Umbilical cord (tissue), 2 donors: ENCODE measurements around the gene ISG15. TPM values are rescaled to one million over a fixed set of nuclear protein-coding genes. Genes with fewer than 3 reads are reported as not detected.
A peak's percentile ranks its signal among the peaks of the same experiment; 100 is the strongest.
"Not testable (repeated sequence)": the region's sequence is repeated elsewhere in the genome, so short reads cannot be mapped to it uniquely, and the experiment has no call there.

Experiments
- DNase-seq: peaks from one replicate; pipeline ENCODE4 v3.0.0-alpha.2; 2015; ENCODE audit warnings: low spot score
- total RNA-seq: library from RNA; depleted of rRNA; stranded (reverse); fragments of >200 nt; gene quantifications from one replicate; pipeline ENCODE4 v1.2.3, GENCODE V29; 2014; ENCODE audit warnings: low replicate concordance; ENCODE audit not compliant: insufficient read depth

The ISG15 gene
- total RNA-seq, 1 donor from 2014 or later: 54.9 TPM

DNA sequence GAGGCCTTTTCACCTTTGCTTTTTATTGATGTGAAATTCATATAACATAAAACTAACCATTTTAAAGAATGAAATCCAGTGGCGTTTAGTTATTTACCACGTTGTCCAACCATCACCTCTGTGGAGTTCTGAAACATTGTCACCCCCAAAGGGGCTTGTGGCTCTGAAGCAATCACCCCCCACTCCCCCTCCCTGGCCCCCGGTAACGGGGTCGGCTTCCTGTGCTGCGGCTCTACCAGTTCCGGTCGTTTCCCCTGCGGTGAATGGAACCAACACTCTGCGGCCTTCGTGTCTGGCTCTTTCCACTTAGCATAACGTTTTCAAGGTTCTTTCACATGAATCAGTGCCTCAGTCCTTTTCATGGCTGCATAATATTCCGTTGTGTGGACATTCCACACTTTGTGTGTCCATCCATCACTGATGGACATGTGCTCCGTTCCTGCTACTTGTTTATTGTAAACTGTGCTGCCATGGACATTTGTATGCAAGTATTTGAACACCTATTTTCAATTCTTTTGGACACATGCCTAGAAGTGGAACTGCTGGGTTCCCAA lies 1.8 kb upstream of the ISG15 start:
- no peak for DNase-seq

DNA sequence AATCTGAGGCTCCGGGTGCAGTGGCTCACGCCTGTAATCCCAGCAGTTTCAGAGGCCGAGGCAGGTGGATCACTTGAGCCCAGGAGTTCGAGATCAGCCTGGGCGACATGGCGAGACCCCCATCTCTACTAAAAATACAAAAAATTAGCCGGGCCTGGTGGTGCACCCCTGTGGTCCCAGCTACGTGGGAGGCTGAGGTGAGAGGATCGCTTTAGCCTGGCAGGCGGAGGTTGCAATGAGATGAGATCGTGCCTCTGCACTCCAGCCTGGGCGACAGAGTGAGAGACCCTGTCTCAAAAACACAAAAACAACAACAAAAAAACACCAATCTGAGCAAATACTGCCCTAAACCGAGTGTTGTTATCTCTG lies 577 bp upstream of the ISG15 start:
- DNase-seq: not testable (repeated sequence)

DNA sequence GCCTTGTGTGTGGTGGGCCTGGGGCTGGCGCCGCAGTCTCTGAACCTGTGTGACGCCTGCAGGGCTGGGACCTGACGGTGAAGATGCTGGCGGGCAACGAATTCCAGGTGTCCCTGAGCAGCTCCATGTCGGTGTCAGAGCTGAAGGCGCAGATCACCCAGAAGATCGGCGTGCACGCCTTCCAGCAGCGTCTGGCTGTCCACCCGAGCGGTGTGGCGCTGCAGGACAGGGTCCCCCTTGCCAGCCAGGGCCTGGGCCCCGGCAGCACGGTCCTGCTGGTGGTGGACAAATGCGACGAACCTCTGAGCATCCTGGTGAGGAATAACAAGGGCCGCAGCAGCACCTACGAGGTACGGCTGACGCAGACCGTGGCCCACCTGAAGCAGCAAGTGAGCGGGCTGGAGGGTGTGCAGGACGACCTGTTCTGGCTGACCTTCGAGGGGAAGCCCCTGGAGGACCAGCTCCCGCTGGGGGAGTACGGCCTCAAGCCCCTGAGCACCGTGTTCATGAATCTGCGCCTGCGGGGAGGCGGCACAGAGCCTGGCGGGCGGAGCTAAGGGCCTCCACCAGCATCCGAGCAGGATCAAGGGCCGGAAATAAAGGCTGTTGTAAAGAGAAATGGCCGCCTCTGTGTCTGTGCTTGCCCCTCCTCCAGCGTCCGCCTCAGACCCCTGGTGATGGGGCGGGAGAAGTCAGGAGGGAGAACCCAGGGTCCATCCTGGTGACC lies 788 bp downstream of the ISG15 start:
- no peak for DNase-seq

DNA sequence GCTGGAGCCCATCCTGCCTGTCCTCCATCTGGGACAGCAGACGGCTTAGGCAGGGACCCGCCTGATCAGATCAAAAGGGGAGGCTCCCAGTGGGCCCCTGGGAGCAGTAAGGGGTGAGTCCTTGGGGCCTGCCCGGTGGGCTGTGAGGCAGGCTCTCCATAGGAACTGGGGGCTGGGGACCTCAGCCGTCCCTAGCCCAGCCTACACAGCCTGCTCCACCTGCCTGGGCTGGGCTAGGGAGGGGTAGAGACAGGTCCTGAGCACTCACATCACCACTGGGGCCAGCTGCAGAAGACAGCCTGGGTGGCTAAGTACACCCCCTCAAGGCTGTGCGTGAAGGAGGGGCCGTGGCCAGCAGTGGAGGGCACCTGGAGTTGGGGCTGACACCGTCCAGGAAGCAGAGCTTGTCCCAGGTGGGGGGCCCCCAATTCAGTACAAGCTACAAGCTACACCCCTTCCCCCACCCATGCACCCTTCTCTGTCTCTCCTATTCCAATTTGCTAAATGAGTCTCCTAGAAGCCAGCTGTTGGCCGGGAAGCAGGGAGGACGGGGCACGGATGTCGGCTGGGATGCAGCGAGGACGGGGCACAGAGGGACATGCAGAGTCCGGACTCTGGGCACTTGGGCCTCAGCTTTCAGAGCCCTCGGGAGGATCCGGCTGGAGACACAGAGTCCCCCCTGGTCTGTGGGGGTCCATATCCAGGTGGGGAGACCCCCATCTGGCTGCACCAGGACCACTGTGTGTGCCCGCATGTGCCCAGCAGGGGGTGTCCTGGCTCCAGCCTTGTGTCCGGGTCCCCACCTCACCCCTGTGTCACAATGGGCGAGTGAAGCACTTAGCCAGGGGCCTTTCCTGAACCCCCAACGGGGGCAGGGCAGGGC lies 1.7 kb downstream of the ISG15 start:
- DNase-seq: no peak

DNA sequence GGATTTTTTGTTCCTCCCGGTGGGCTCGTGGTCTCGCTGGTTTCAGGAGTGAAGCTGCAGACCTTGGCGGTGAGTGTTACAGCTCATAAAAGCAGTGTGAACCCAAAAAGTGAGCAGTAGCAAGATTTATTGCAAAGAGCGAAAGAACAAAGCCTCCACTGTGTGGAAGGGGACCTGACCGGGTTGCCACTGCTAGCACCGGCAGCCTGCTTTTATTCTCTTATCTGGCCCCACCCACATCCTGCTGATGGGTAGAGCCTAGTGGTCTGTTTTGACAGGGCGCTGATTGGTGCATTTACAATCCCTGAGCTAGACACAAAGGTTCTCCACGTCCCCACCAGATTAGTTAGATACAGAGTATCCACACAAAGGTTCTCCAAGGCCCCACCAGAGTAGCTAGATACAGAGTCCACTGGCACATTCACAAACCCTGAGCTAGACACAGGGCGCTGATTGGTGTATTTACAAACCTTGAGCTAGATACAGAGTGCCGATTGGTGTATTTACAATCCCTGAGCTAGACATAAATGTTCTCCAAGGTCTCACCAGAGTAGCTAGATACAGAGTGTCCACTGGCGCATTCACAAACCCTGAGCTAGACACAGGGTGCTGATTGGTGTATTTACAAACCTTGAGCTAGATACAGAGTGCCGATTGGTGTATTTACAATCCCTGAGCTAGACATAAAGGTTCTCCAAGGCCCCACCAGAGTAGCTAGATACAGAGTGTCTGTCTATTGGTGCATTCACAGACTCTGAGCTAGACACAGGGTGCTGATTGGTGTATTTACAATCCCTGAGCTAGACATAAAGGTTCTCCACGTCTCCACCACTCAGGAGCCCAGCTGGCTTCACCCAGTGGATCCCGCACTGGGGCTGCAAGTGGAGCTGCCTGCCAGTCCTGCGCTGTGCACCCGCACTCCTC lies 4.4 kb downstream of the ISG15 start:
- not testable (repeated sequence) for DNase-seq

DNA sequence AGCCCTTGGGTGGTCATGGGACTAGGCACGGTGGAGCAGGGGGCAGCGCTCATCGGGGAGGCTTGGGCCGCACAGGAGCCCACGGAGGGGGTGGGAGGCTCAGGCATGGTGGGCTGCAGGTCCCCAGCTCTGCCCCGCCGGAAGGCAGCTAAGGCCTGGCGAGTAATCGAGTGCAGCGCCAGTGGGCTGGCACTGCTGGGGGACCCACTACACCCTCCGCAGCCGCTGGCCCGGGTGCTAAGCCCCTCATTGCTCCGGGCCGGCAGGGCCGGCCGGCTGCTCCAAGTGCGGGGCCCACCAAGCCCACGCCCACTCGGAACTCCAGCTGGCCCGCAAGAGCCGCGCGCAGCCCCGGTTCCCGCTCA lies 5.0 kb downstream of the ISG15 start:
- DNase-seq: not testable (repeated sequence)

DNA sequence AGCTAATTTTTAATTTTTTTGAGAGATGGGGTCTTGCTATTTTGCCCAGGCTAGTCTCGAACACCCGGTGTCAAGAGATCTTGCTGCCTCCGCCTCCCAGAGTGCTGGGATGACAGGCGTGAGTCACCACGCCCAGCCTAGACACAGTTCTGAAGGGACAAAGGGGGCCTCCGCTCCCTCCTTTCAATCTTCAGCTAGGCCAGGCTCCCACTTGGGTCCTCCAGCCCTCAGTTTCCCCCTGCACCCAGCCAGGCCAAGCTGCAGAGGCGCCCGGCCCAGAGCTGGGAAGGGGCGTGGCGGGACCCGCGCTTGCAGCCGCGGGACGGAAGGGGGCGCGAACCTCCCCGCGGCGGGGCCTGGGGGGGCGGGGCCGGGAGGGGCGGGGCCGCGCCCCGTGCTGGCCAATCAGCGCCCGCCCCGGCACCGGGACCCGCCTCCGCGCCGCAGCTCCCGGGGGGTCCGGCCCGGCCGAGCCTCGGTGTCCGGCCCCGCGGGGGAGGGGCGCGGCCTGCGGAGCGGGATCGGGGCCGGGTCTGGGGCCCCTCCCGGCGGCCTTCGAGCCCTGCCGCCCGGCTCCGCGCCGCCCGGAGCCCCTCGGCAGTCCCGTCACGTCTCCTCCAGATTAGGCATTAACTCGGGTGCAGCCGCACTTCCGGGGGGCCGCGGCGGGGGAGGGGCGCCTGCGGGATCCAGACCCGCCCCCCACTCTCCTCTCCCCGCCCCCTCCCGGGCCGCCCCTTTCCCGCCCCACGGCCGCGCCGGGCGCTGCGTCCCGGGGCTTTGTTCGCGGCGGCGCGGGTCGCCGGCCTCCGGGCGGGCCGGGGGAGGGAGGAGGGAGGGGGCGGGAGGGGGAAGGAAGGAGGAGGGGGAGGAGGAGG lies 6.1 kb downstream of the ISG15 start:
- peak; percentile 85 for DNase-seq

DNA sequence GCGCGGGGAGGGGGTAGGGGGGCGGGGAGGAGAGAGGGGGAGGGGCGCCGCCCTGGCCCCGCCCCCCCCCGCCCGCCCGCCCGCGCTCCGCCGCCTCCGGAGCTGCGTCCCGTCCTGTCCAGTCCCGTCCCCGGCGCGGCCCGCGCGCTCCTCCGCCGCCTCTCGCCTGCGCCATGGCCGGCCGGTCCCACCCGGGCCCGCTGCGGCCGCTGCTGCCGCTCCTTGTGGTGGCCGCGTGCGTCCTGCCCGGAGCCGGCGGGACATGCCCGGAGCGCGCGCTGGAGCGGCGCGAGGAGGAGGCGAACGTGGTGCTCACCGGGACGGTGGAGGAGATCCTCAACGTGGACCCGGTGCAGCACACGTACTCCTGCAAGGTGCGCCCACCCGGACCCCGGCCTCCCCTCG lies 6.7 kb downstream of the ISG15 start, which contains the start of gene AGRN:
AGRN (plus strand) TSS at position 121 of the 405 bp plus-strand sequence; CDS start at position 174, 53 bp downstream.
- no peak for DNase-seq

DNA sequence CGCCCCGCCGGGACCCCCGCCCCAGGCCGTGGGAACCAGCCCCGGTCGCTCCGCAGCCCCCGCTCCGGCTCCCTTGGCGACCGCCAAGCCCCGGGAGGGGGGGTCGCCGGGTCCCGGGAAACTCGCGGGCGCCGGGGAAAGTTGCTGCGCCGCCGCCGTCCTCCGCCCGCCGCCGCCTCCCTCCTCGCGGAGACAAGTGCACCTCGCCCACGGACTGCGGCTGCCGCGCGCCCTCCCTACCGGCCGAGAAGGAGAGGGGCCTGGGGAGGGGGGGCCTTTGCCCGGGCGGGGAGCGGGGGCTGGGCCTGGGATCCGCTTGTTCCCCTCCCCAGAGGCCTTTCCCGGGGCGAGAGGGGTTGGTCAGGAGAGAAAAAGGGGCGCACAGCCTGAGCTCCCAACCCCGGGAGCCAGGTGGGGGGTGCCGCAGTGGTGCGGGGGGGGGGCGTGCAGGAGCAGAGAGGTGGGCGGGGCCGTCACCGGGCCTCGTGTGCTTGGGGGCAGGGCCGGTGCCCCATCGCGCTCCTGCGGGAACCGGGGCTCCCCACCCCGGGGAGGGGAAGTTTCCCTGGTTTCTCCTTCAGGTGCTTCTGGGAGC lies 7.2 kb downstream of the ISG15 start:
- DNase-seq: no peak

DNA sequence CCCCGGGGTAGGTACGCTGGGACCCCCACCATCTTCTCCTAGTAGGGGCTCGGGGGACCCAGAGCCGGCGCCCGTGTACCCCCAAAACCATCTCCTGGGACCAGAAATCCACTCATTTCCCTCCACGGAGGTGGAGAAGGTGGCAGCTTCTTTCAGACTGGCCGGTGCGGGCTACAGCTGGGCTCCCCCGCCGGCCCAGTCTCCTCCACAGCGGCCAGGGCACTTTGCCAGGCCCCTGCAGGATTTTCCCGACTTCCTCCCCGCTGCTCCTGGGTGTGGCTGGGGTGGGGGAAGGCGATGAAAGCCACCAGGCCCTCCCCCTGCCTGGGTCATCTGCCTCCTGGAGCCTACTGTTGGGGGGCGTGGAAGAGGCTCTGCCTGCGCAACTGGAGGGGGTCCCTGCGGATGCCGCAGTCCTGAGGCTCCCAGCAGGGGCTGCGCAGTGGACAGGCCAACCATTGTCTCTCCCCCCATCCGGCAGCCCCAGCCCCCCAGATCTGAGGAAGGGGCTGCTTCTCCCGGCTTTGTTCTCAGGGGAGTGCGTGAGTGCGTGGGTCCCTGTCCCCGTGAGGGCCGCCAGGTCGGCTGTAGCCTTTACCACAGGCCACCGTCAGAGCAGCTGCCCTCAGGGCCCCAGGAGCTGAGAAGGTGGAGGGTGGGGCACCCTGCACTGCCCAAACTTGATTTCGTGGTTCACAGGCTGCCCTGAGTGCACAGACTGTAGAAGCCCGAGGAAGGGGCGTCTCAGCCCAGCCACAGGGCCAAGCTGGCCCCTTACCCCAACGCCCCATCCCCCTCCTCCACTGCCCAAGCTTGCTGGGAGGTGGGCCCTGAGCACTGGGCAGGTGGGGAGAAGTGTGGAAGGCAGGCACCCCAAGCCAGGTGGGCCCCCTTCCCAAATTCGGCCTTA lies 8.0 kb downstream of the ISG15 start:
- peak; percentile 81 for DNase-seq

DNA sequence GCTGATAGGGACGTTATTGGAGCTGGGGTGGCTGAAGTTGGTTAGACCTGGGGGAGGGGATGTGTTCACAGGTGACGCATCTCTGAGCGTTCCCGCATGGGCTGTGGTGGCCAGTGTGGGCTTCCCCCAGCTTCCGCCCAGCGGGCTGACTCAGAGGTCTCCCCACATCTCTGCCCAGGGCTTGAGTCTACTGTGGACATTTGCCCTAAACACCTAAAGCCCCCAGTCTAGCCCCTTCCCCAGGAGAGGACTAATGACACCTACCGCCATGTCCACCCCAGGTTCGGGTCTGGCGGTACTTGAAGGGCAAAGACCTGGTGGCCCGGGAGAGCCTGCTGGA lies 8.6 kb downstream of the ISG15 start:
- no peak for DNase-seq

DNA sequence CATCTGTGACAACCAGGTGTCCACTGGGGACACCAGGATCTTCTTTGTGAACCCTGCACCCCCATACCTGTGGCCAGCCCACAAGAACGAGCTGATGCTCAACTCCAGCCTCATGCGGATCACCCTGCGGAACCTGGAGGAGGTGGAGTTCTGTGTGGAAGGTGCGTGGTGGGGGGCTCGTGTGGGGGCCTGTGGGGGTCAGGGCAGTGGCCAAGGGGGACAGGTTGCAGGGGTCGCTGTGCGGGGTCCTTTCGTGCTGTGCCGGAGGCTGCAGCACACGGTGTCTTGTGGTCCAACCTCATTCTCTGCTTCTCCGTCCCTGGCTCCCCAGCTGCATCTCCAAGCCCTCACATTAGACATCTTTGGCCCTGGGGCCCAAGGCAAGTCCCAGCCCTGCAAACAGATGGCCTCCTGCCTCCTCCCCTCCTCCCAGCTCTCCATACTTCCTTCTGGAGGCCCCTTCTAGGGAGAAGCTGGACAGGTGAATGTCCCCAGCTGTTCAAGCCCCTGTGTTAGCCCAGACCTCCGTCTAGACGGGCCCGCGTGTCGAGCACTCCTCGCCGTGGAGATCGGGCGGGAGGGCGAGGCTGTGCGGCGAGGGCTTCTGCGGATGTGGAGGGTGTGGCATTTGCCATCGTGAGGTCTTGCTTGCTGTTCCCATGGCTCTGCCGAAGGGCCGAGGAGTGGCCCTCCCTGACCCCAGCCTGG lies 9.2 kb downstream of the ISG15 start:
- DNase-seq: no peak

DNA sequence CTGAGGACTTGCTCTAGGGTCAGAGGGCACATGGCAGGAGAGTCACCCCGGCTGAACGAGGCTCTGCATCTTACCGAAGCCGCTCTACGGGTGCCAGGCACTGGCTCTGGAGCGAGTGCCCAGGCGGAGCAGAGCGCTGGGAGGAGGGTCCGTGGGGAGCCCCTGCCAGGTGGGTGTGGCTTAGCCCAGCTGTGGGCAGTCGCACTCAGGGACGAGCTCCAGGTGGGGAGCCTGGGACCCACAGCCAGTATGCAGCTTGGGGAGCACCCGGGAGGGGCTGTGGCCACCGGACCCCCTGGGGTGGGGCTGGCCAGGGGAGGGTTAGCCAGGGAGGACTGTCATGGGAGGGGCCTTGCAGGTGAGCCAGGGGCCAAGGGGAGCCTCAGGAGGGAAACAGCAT lies 10.4 kb downstream of the ISG15 start:
- no peak for DNase-seq

DNA sequence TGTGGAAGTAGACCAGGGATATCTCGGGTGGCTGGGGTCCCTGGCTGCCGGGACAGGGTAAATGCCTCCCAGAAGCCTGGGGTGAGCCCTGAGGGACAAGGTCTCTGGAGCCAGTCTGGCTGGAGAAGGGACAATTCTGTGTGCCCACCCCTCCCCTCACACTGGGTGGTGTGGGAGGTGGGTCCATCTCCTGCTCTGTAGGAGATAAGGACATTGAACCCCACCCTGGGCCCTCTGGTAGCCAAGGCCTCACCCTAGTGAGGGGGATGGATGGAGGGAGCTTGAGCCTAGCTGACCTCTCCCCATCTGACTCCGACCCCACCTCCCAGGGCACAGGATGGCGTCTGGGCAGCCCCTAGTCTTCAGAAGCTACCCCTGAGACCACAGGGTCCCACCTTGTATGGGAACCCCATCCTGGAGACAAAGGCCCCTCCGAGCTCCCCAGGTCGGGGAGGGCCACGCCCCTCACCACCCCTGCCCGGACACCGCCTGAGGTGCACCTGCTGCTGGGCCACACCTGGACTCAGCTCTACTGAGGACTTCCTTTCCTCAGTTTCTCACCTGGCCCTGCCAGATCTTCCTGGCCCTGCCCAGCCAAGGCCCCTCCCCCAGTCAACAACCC lies 11.0 kb downstream of the ISG15 start:
- no peak for DNase-seq

DNA sequence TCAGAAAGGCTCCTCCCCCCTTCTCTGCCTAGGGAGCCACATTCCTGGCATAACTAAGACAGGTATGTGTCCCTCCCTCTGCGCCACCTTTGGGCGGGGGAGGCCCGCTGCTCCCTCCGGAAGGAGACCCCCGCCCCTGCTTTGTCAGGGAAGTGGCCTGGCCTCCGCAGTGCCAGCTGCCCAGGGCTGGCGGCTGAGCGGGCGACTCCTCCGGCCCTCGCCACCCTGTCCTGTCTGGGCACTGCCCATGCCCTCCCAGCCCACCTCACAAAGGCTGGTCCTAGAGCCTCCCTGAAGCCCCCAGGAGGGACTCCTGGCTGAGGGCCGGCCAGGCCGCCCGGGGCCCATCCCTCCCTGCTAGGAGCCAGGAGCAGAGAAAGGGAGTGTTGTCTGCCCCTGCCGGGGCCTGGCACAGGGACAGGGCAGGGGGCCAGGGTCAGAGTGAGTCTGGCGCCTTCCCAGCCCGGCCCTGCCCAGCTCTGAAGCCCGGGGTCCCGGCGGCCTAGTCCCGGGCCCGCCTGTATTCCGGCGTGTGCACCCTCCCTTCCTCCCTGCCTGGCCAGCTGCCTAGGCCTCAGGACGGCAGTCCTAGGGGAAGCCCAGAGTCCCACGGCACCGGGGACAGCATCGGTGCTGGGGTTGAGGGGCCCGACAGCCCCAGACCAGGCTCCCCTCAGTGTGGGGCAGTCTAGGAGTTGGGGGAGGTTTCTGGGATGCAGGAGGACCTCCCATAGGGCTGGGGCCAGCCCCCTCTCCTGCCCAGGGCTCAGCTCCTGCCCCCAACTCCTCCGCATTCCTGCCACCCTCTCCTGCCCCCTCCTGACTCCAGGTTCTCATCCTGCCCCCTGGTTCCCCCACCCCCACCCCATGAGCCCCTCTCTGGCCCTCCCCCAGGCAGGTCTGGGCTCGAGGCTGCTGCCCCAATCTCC lies 11.7 kb downstream of the ISG15 start:
- DNase-seq: peak; percentile 60

DNA sequence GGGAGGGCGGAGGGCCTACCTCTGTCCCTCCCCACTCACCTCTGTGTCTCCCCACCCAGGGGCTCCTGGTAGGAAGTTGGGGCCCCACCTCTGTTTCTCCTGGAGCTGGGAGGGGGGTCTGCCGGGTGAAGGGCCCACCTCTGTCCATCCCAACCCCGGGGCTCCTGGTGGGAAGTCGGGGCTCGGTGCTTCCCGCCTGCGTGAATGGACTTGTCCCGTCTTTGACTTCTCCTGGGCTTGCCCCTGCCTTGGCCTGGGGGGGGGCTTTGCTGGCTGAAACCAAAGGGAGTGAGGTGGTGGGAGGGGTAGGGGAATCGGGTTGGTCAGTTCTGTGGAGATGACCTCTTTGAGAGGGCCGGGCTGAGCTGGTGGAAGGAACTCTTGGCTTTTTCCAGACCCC lies 12.4 kb downstream of the ISG15 start:
- no peak for DNase-seq
